ENCODE measurements around the gene TNFRSF14.
"Not testable (repeated sequence)": the region's sequence is repeated elsewhere in the genome, so short reads cannot be mapped to it uniquely, and the experiment has no call there.

TNFRSF14 gene

GRCh38 chr1:2554621-2555387, 1.4 kb upstream of the TNFRSF14 start:
- DNase-seq: peak; percentile 76

- peak; percentile 75 for DNase-seq
Measured at GRCh38 chr1:2555634-2556276, 416 bp upstream of the TNFRSF14 start.

- DNase-seq: peak; percentile 56
Measured at GRCh38 chr1:2556678-2557481, 709 bp downstream of the TNFRSF14 start.

- DNase-seq: no peak
Measured at GRCh38 chr1:2557482-2558400, 1.6 kb downstream of the TNFRSF14 start.

- DNase-seq: no peak
Measured at GRCh38 chr1:2558420-2558819, 2.2 kb downstream of the TNFRSF14 start.

GRCh38 chr1:2558861-2559260, 2.7 kb downstream of the TNFRSF14 start:
- no peak for DNase-seq

GRCh38 chr1:2559509-2560298, 3.5 kb downstream of the TNFRSF14 start:
- DNase-seq: no peak

GRCh38 chr1:2560299-2561073, 4.3 kb downstream of the TNFRSF14 start:
- no peak for DNase-seq

GRCh38 chr1:2561446-2561845, 5.3 kb downstream of the TNFRSF14 start:
- DNase-seq: no peak

GRCh38 chr1:2561898-2562895, 6.0 kb downstream of the TNFRSF14 start:
- peak; percentile 34 for DNase-seq

- DNase-seq: no peak
Measured at GRCh38 chr1:2563205-2563604, 7.0 kb downstream of the TNFRSF14 start.

- no peak for DNase-seq
Measured at GRCh38 chr1:2564006-2564814, 8.0 kb downstream of the TNFRSF14 start.

GRCh38 chr1:2564815-2565374, 8.7 kb downstream of the TNFRSF14 start:
- DNase-seq: no peak

- DNase-seq: no peak
Measured at GRCh38 chr1:2566101-2567045, 10.2 kb downstream of the TNFRSF14 start.

GRCh38 chr1:2567083-2567679, 11.0 kb downstream of the TNFRSF14 start:
- no peak for DNase-seq

GRCh38 chr1:2568187-2568816, 12.1 kb downstream of the TNFRSF14 start:
- DNase-seq: not testable (repeated sequence)
